H9 (cell line): ENCODE results near the gene LRMDA. TPM values are rescaled to one million over a fixed set of nuclear protein-coding genes. Genes with fewer than 3 reads are reported as not detected.

Experiments
- DNase-seq: peaks from one replicate; pipeline ENCODE4 v3.0.0-alpha.2; 2017
- H2AFZ ChIP-seq: one replicate; pipeline ENCODE4 v1.6.1; 2013; ENCODE audit warnings: mild to moderate bottlenecking, low read length, control low read depth, moderate library complexity
- H2AK5ac ChIP-seq: 2 replicates; pipeline ENCODE4 v1.6.1; 2013; ENCODE audit warnings: low read length, control low read depth, mixed read lengths; ENCODE audit not compliant: insufficient read length
- H2BK120ac ChIP-seq: one replicate; pipeline ENCODE4 v1.6.1; 2013; ENCODE audit warnings: low read depth, mild to moderate bottlenecking, low read length, control low read depth, inconsistent platforms; ENCODE audit not compliant: poor library complexity, severe bottlenecking
- H2BK12ac ChIP-seq: 2 replicates; pipeline ENCODE4 v1.6.1; 2013; ENCODE audit warnings: low read length, control low read depth, mixed read lengths, low read depth; ENCODE audit not compliant: insufficient read length
- H2BK15ac ChIP-seq: 2 replicates; pipeline ENCODE4 v1.6.1; 2013; ENCODE audit warnings: low read depth, low read length, control low read depth
- H2BK20ac ChIP-seq: one replicate; pipeline ENCODE4 v1.6.1; 2013; ENCODE audit warnings: low read depth, mild to moderate bottlenecking, low read length, control low read depth, inconsistent platforms; ENCODE audit not compliant: poor library complexity, severe bottlenecking
- H2BK5ac ChIP-seq: 2 replicates; pipeline ENCODE4 v1.6.1; 2013; ENCODE audit warnings: low read length, control low read depth, mixed read lengths; ENCODE audit not compliant: insufficient read length
- H3K14ac ChIP-seq: 2 replicates; pipeline ENCODE4 v1.6.1; 2013; ENCODE audit warnings: low read length, control low read depth; ENCODE audit not compliant: insufficient read depth
- H3K18ac ChIP-seq: 2 replicates; pipeline ENCODE4 v1.6.1; 2013; ENCODE audit warnings: low read depth, mild to moderate bottlenecking, mixed read lengths, low read length, control low read depth; ENCODE audit not compliant: insufficient read length
- H3K23ac ChIP-seq: 2 replicates; pipeline ENCODE4 v1.6.1; 2013; ENCODE audit warnings: low read length, control low read depth, mixed read lengths, low read depth; ENCODE audit not compliant: insufficient read length
- H3K23me2 ChIP-seq: 2 replicates; pipeline ENCODE4 v1.6.1; 2013; ENCODE audit warnings: low read depth, mild to moderate bottlenecking, mixed read lengths, low read length, control low read depth; ENCODE audit not compliant: insufficient read length, poor library complexity, severe bottlenecking
- H3K27ac ChIP-seq: 2 replicates; pipeline ENCODE4 v1.5.1; 2013; ENCODE audit warnings: low read length, control low read depth, mixed read lengths, low read depth; ENCODE audit not compliant: insufficient read length
- H3K27me3 ChIP-seq: 2 replicates; pipeline ENCODE4 v1.6.1; 2013; ENCODE audit warnings: low read length, control low read depth, inconsistent platforms; ENCODE audit not compliant: insufficient read depth
- H3K4ac ChIP-seq: 2 replicates; pipeline ENCODE4 v1.6.1; 2013; ENCODE audit warnings: low read depth, mild to moderate bottlenecking, control low read depth, inconsistent platforms, low read length, moderate library complexity
- H3K4me1 ChIP-seq: 2 replicates; pipeline ENCODE4 v1.6.1; 2013; ENCODE audit warnings: low read length, control low read depth, inconsistent platforms; ENCODE audit not compliant: insufficient read depth
- H3K4me2 ChIP-seq: 2 replicates; pipeline ENCODE4 v1.6.1; 2013; ENCODE audit warnings: low read length, control low read depth, mixed read lengths; ENCODE audit not compliant: insufficient read length, insufficient read depth
- H3K56ac ChIP-seq: 2 replicates; pipeline ENCODE4 v1.6.1; 2013; ENCODE audit warnings: low read depth, mild to moderate bottlenecking, mixed read lengths, low read length, control low read depth; ENCODE audit not compliant: insufficient read length
- H3K79me1 ChIP-seq: 2 replicates; pipeline ENCODE4 v1.6.1; 2013; ENCODE audit warnings: low read depth, mild to moderate bottlenecking, moderate library complexity, low read length, control low read depth, inconsistent platforms; ENCODE audit not compliant: insufficient read depth, poor library complexity, severe bottlenecking
- H3K79me2 ChIP-seq: 2 replicates; pipeline ENCODE4 v1.6.1; 2013; ENCODE audit warnings: low read length, control low read depth, inconsistent platforms; ENCODE audit not compliant: insufficient read depth
- H3K9ac ChIP-seq: 2 replicates; pipeline ENCODE4 v1.6.1; 2013; ENCODE audit warnings: low read length, control low read depth, mixed read lengths; ENCODE audit not compliant: insufficient read length; ENCODE audit errors: extremely low read depth
- H3K9me3 ChIP-seq: one replicate; pipeline ENCODE4 v1.6.1; 2013; ENCODE audit warnings: low read depth, low read length, inconsistent platforms; ENCODE audit not compliant: control insufficient read depth
- H3T11ph ChIP-seq: one replicate; pipeline ENCODE4 v1.6.1; 2013; ENCODE audit warnings: mild to moderate bottlenecking, low read length, control low read depth, inconsistent platforms
- H4K20me1 ChIP-seq: one replicate; pipeline ENCODE4 v1.6.1; 2013; ENCODE audit not compliant: control insufficient read depth, insufficient read length, insufficient read depth
- H4K5ac ChIP-seq: 2 replicates; pipeline ENCODE4 v1.6.1; 2013; ENCODE audit warnings: low read depth, mild to moderate bottlenecking, mixed read lengths, low read length, control low read depth; ENCODE audit not compliant: insufficient read length
- H4K8ac ChIP-seq: replicated peaks from 2 replicates; pipeline ENCODE4 v1.6.1; 2013; ENCODE audit warnings: low read length, control low read depth, mixed read lengths, low read depth; ENCODE audit not compliant: insufficient read length
- H4K91ac ChIP-seq: 2 replicates; pipeline ENCODE4 v1.6.1; 2013; ENCODE audit warnings: low read depth, mild to moderate bottlenecking, moderate library complexity, mixed read lengths, low read length, control low read depth; ENCODE audit not compliant: insufficient read length
- H3K27ac Mint-ChIP-seq, 3 experiments: 2 replicates in 2 of 3; 3 replicates in 1 of 3; pipeline ENCODE4 v1.8.0; 2020 to 2021; ENCODE audit warnings: mixed read lengths in 3 of 3, mild to moderate bottlenecking in 1 of 3, moderate library complexity in 1 of 3
- H3K27me3 Mint-ChIP-seq: 2 replicates; pipeline ENCODE4 v1.8.0; 2021; ENCODE audit warnings: low read depth, mild to moderate bottlenecking, moderate library complexity, mixed read lengths
- H3K36me3 Mint-ChIP-seq, 3 experiments: 2 replicates in 2 of 3; 3 replicates in 1 of 3; pipeline ENCODE4 v1.8.0; 2020 to 2021; ENCODE audit warnings: low read depth in 3 of 3, mixed read lengths in 3 of 3; ENCODE audit not compliant: insufficient read depth in 1 of 3
- H3K4me1 Mint-ChIP-seq, 2 experiments: 2 replicates each; pipeline ENCODE4 v1.8.0; 2020; ENCODE audit warnings: mixed read lengths in 2 of 2
- H3K4me3 Mint-ChIP-seq, 2 experiments: 2 replicates in 1 of 2; 3 replicates in 1 of 2; pipeline ENCODE4 v1.8.0; 2020 to 2021; ENCODE audit warnings: mild to moderate bottlenecking in 2 of 2, mixed read lengths in 2 of 2, moderate library complexity in 1 of 2
- H3K9me3 Mint-ChIP-seq, 2 experiments: 2 replicates in 1 of 2; 3 replicates in 1 of 2; pipeline ENCODE4 v1.8.0; 2020; ENCODE audit warnings: mild to moderate bottlenecking in 2 of 2, mixed read lengths in 2 of 2, moderate library complexity in 1 of 2
- WGBS: extraction: QIAGEN DNeasy Blood & Tissue Kit; methylation state at CpG from one replicate; pipeline ENCODE4 v1.1.7; 2013; ENCODE audit warnings: missing lambda C conversion rate, low lambda C conversion rate, mixed read lengths; ENCODE audit not compliant: insufficient read length; ENCODE audit errors: extremely low coverage; 5-methylcytosine and 5-hydroxymethylcytosine counted together
- total RNA-seq: library from RNA; stranded (reverse); gene quantifications from 2 replicates; pipeline ENCODE4 v1.2.1, GENCODE V29; 2021
- TF ChIP-seq, protein P1 (sequence below): fragments of 200-600 bp; sonication (generic); conservative IDR thresholded peaks from 3 replicates; pipeline ENCODE4 v1.8.0; 2021; ENCODE audit warnings: antibody characterized with exemption, mild to moderate bottlenecking

The LRMDA gene
- total RNA-seq, 1 experiment from 2014 or later: 1.8 TPM

DNA sequence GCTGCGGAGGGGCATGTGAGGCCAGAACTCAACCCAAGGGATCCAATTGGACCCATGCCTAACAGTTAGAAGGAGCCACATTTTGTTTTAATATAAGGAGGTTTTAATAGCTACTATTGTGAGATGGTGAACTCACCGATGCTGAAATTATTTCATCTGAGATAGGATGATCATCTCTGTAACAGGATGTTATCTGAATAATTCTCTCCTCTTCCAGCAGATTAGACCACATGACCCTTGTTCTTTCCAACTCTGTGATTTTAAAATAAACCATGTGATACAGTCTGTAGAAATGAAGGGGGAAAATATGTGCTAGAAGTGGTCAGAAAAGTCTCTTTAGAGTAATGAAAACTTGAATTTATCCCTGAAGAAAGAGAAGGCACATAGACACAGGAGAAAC, 385.8 kb downstream of the LRMDA start:
- H3K36me3 Mint-ChIP-seq: no peaks in the 10 kb centered on the region
- Histone ChIP-seq H4K8ac (no peak overlapping the region), H3T11ph (no peak overlapping the region), H3K23me2 (no peaks in the 10 kb centered on the region), H4K5ac (no peak overlapping the region), H3K27me3 (no peaks in the 10 kb centered on the region), H4K91ac (no peak overlapping the region), H3K4me1 (no peaks in the 10 kb centered on the region), H2AFZ (no peak overlapping the region), H2BK20ac (no peak overlapping the region), H3K23ac (no peak overlapping the region), H2BK5ac (no peak overlapping the region), H3K56ac (no peak overlapping the region), H3K9ac (no peak overlapping the region), H3K9me3 (no peaks in the 10 kb centered on the region), H3K79me1 (no peaks in the 10 kb centered on the region), H3K4me2 (no peak overlapping the region), H2BK12ac (no peak overlapping the region), H4K20me1 (no peaks in the 10 kb centered on the region), H3K79me2 (no peaks in the 10 kb centered on the region), H3K14ac (no peak overlapping the region), H3K27ac (no peak overlapping the region), H2AK5ac (no peak overlapping the region), H3K4ac (no peak overlapping the region), H2BK120ac (no peak overlapping the region), H3K18ac (no peak overlapping the region), H2BK15ac (no peak overlapping the region)
- H3K27ac Mint-ChIP-seq: no peak overlapping the region
- H3K4me3 Mint-ChIP-seq: no peak overlapping the region
- TF ChIP-seq, protein P1, sequence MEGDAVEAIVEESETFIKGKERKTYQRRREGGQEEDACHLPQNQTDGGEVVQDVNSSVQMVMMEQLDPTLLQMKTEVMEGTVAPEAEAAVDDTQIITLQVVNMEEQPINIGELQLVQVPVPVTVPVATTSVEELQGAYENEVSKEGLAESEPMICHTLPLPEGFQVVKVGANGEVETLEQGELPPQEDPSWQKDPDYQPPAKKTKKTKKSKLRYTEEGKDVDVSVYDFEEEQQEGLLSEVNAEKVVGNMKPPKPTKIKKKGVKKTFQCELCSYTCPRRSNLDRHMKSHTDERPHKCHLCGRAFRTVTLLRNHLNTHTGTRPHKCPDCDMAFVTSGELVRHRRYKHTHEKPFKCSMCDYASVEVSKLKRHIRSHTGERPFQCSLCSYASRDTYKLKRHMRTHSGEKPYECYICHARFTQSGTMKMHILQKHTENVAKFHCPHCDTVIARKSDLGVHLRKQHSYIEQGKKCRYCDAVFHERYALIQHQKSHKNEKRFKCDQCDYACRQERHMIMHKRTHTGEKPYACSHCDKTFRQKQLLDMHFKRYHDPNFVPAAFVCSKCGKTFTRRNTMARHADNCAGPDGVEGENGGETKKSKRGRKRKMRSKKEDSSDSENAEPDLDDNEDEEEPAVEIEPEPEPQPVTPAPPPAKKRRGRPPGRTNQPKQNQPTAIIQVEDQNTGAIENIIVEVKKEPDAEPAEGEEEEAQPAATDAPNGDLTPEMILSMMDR: no peak
- H3K4me1 Mint-ChIP-seq: no peaks in the 10 kb centered on the region; a peak in 2 of 4 replicates
- H3K9me3 Mint-ChIP-seq: peaks cover 4 to 7% of the 10 kb centered on the region in 2 experiments; a peak in 3 of 5 replicates
- WGBS: no CpG with 5 or more reads among the region's 2 CpGs
- H3K27me3 Mint-ChIP-seq: peaks cover 2% of the 10 kb centered on the region; the same call in 1 of the 2 replicates
- no peak for DNase-seq
